Endothelial cell of umbilical vein (primary cell): Measurements from ENCODE around the gene ALX3. TPM values are rescaled to one million over a fixed set of nuclear protein-coding genes. Genes with fewer than 3 reads are reported as not detected.

Source experiments
- BruUV-seq: library from RNA; stranded (reverse); fragments of 400-500 nt; replicated peaks from 2 replicates; lab custom pipeline; 2021; lab: Mats Ljungman, UMichigan
- CTCF ChIA-PET: fragments of 300-600, 350-600 bp; sonication (Branson Sonifier 250); formaldehyde crosslinking; loops from one replicate; lab custom pipeline; 2021; ENCODE audit warnings: antibody characterized with exemption, inconsistent platforms; lab: Charles Lee
- POLR2A ChIA-PET: fragments of 300-600, 350-600 bp; sonication (Branson Sonifier 250); formaldehyde crosslinking; loops from one replicate; lab custom pipeline; 2021; ENCODE audit warnings: antibody characterized with exemption, inconsistent platforms; lab: Charles Lee
- DNase-seq: peaks from one replicate; pipeline ENCODE4 v3.0.0-alpha.2; 2011; ENCODE audit warnings: low read depth, low spot score
- FAIRE-seq: peaks from 2 replicates; lab custom pipeline; 2011; peaks lifted over from hg19 to GRCh38; lab: Jason Lieb, UNC
- H2AFZ ChIP-seq: 2 replicates; pipeline ENCODE4 v1.6.0; 2012; ENCODE audit warnings: low read depth, low read length, control low read depth, inconsistent platforms
- H3K27ac ChIP-seq: 2 replicates; pipeline ENCODE4 v1.5.1; 2011; ENCODE audit warnings: low read depth, mild to moderate bottlenecking, control low read depth, low read length, moderate library complexity; ENCODE audit not compliant: insufficient read depth
- H3K27me3 ChIP-seq, 2 experiments: 2 replicates each; pipeline versions ENCODE4 v1.6.0 to v1.6.1; 2011; ENCODE audit warnings: low read length in 2 of 2, mixed read lengths in 1 of 2; ENCODE audit not compliant: control insufficient read depth in 2 of 2, insufficient read depth in 2 of 2
- H3K36me3 ChIP-seq, 2 experiments: 2 replicates in 1 of 2; 3 replicates in 1 of 2; pipeline ENCODE4 v1.5.1; 2011; ENCODE audit warnings: low read length in 2 of 2, mild to moderate bottlenecking in 1 of 2, moderate library complexity in 1 of 2; ENCODE audit not compliant: control insufficient read depth in 2 of 2, insufficient read depth in 2 of 2; ENCODE audit errors: extremely low read depth in 1 of 2
- H3K4me1 ChIP-seq: 3 replicates; pipeline ENCODE4 v1.5.1; 2011; ENCODE audit warnings: mild to moderate bottlenecking, low read length; ENCODE audit not compliant: control insufficient read depth, insufficient read depth; ENCODE audit errors: extremely low read depth
- H3K4me2 ChIP-seq: 2 replicates; pipeline ENCODE4 v1.6.1; 2011; ENCODE audit warnings: low read length, control low read depth, mixed read lengths; ENCODE audit not compliant: insufficient read depth
- H3K4me3 ChIP-seq, 3 experiments: fragments of 200-600 bp in 1 of 3; sonication (generic), shearing (Covaris generic) in 1 of 3; replicated peaks in 1 of 3; 2 replicates each; pipeline ENCODE4 v1.5.1; 2011 to 2016; ENCODE audit warnings: control low read depth in 3 of 3, low read length in 3 of 3, mild to moderate bottlenecking in 2 of 3, inconsistent platforms in 1 of 3, low read depth in 1 of 3, moderate library complexity in 1 of 3; ENCODE audit not compliant: insufficient read depth in 1 of 3
- H3K79me2 ChIP-seq: 2 replicates; pipeline ENCODE4 v1.6.0; 2012; ENCODE audit warnings: low read length, inconsistent platforms; ENCODE audit not compliant: control insufficient read depth, insufficient read depth
- H3K9ac ChIP-seq: replicated peaks from 2 replicates; pipeline ENCODE3; 2011; ENCODE audit warnings: low read length, control low read depth; ENCODE audit not compliant: insufficient read depth; ENCODE audit errors: extremely low read depth
- H3K9me1 ChIP-seq: replicated peaks from 3 replicates; pipeline ENCODE4 v1.6.0; 2011; ENCODE audit warnings: mild to moderate bottlenecking, low read length; ENCODE audit not compliant: control insufficient read depth, insufficient read depth; ENCODE audit errors: extremely low read depth
- H3K9me3 ChIP-seq: replicated peaks from 2 replicates; pipeline ENCODE4 v1.5.1; 2012; ENCODE audit warnings: low read length, inconsistent platforms; ENCODE audit not compliant: control insufficient read depth, insufficient read depth
- H4K20me1 ChIP-seq: replicated peaks from 2 replicates; pipeline ENCODE3; 2011; ENCODE audit warnings: mild to moderate bottlenecking, low read length; ENCODE audit not compliant: control insufficient read depth, insufficient read depth; ENCODE audit errors: extremely low read depth
- EZH2 ChIP-seq: IDR thresholded peaks from 2 replicates; pipeline ENCODE4 v1.6.1; 2012; ENCODE audit warnings: borderline replicate concordance, low read depth, mild to moderate bottlenecking, moderate library complexity, low read length, inconsistent platforms; ENCODE audit not compliant: severe bottlenecking
- FOS ChIP-seq: IDR thresholded peaks from 2 replicates; pipeline ENCODE4 v1.6.1; 2011; ENCODE audit warnings: mild to moderate bottlenecking, low read length, moderate library complexity, borderline replicate concordance; ENCODE audit not compliant: insufficient read depth
- GATA2 ChIP-seq: IDR thresholded peaks from 2 replicates; pipeline ENCODE4 v1.7.0; 2011; ENCODE audit warnings: low read depth, mild to moderate bottlenecking, moderate library complexity, mixed read lengths, low read length; ENCODE audit not compliant: insufficient read length, insufficient read depth
- JUN ChIP-seq: IDR thresholded peaks from 2 replicates; pipeline ENCODE4 v1.6.1; 2011; ENCODE audit warnings: borderline replicate concordance, low read depth; ENCODE audit not compliant: insufficient read length, insufficient read depth
- MYC ChIP-seq: IDR thresholded peaks from one replicate; pipeline ENCODE4 v1.6.1; 2011; ENCODE audit warnings: mild to moderate bottlenecking, low read depth, low read length
- POLR2A ChIP-seq: IDR thresholded peaks from 2 replicates; pipeline ENCODE4 v1.6.1; 2012; ENCODE audit warnings: low read depth, mild to moderate bottlenecking, control low read depth, low read length
- POLR2AphosphoS5 ChIP-seq: IDR thresholded peaks from 2 replicates; pipeline ENCODE4 v1.6.1; 2012; ENCODE audit warnings: low read depth, mild to moderate bottlenecking, control low read depth, low read length, moderate library complexity; ENCODE audit not compliant: insufficient read depth
- dilution Hi-C: fragments of 300-500 bp; cut with MboI; formaldehyde crosslinking; loops from one replicate; pipeline ENCODE4 v1.15.0; 2019; ENCODE audit warnings: low sequenced_read_pairs; ENCODE audit not compliant: extremely low pct_ligation_motif_present
- intact Hi-C: fragments of 100-400 bp; cut with micrococcal nuclease; formaldehyde crosslinking; loops from one replicate; pipeline ENCODE4 v1.10.0; 2022
- polyA plus RNA-seq, 4 experiments: library from polyadenylated mRNA; depleted of rRNA in 3 of 4; stranded (reverse) in 3 of 4; unstranded in 1 of 4; fragments of >200 nt; gene quantifications; 2 replicates each; pipeline versions ENCODE4 v1.2.1 to v1.2.3, GENCODE V29; 2011 to 2012; ENCODE audit warnings: missing spikeins in 1 of 4
- total RNA-seq: library from RNA; stranded (reverse); gene quantifications from 2 replicates; pipeline ENCODE4 v1.2.3, GENCODE V29; 2021
- TF ChIP-seq, protein P1 (sequence below), 2 donors: IDR thresholded peaks; 1 replicate in 1 of 2; 2 replicates in 1 of 2; pipeline ENCODE4 v1.5.1; 2011; ENCODE audit warnings: low read length in 2 of 2, mild to moderate bottlenecking in 2 of 2, moderate library complexity in 2 of 2, control low read depth in 1 of 2, inconsistent platforms in 1 of 2, low read depth in 1 of 2; ENCODE audit not compliant: insufficient read depth in 1 of 2; ENCODE audit errors: extremely low read depth in 1 of 2
- TF ChIP-seq, protein P2 (sequence below): IDR thresholded peaks from 2 replicates; pipeline ENCODE4 v1.6.1; 2011; ENCODE audit not compliant: insufficient read depth, insufficient read length

Gene ALX3
- total and polyA plus RNA-seq, 2 donors (not counting 3 experiments of a cell fraction or from before 2014, with no cell fraction given) = not detected

DNA sequence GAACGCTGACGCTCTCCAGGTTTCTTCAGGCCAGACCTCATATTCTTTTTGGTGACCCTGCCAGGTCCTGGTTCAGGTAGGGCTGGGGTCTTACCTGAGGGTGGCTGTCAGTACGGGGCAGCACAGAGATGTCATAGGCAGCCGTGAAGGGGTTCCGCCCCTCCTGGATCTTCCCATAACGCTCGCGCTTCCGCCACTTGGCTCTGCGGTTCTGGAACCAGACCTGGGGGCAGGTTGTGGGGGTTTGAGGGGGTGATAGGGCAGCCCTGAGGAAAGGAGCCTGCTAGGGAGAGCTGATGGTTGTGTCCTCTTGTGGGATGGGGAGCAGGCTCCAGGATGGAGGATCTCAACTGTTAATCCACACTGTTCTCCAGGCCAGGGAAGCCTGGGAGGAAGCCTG, 9.1 kb downstream of the ALX3 start:
- no peak overlapping the region for H3K9ac ChIP-seq
- BruUV-seq = no TSS peak
- no peaks in the 10 kb centered on the region for H3K9me3 ChIP-seq
- TF ChIP-seq POLR2A = no peak
- TF ChIP-seq FOS = no peak
- no peak for TF ChIP-seq GATA2
- TF ChIP-seq EZH2 = no peak
- TF ChIP-seq JUN = no peak
- TF ChIP-seq, protein P1, sequence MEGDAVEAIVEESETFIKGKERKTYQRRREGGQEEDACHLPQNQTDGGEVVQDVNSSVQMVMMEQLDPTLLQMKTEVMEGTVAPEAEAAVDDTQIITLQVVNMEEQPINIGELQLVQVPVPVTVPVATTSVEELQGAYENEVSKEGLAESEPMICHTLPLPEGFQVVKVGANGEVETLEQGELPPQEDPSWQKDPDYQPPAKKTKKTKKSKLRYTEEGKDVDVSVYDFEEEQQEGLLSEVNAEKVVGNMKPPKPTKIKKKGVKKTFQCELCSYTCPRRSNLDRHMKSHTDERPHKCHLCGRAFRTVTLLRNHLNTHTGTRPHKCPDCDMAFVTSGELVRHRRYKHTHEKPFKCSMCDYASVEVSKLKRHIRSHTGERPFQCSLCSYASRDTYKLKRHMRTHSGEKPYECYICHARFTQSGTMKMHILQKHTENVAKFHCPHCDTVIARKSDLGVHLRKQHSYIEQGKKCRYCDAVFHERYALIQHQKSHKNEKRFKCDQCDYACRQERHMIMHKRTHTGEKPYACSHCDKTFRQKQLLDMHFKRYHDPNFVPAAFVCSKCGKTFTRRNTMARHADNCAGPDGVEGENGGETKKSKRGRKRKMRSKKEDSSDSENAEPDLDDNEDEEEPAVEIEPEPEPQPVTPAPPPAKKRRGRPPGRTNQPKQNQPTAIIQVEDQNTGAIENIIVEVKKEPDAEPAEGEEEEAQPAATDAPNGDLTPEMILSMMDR (IDR thresholded peaks at IDR 0.05; ENCODE audit: extremely low read depth in 1 of 2, insufficient read depth in 1 of 2, low read depth in 1 of 2, low read length in 2 of 2) = no peak
- no peak for TF ChIP-seq POLR2AphosphoS5
- TF ChIP-seq, protein P2, sequence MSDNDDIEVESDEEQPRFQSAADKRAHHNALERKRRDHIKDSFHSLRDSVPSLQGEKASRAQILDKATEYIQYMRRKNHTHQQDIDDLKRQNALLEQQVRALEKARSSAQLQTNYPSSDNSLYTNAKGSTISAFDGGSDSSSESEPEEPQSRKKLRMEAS = no peak
- TF ChIP-seq MYC = no peak
- ChIA-PET CTCF (interaction anchor here (1.5 to 3.0 kb wide), 4 partner anchors 10 to 32 kb away, joined by 3 to 17 read pairs (median 5); no protein-coding TSS in a partner anchor), POLR2A (no interaction called here)
- no peak for FAIRE-seq
- H3K9me1 ChIP-seq = no peaks in the 10 kb centered on the region
- H3K79me2 ChIP-seq = no peaks in the 10 kb centered on the region
- dilution Hi-C loops (no loop called here), intact Hi-C loops (no loop called here)
- H3K4me1 ChIP-seq = no peaks in the 10 kb centered on the region
- H3K27ac ChIP-seq = no peak overlapping the region
- DNase-seq = no peak
- H2AFZ ChIP-seq = no peak overlapping the region
- no peak overlapping the region for H3K4me3 ChIP-seq
- peaks cover 2 to 7% of the 10 kb centered on the region in 2 experiments for H3K27me3 ChIP-seq
- H3K36me3 ChIP-seq = peaks cover 3 to 18% of the 10 kb centered on the region in 2 experiments
- no peak overlapping the region for H3K4me2 ChIP-seq
- H4K20me1 ChIP-seq = no peaks in the 10 kb centered on the region
